Breast epithelium (tissue), 4 donors: ENCODE measurements around the gene GAS7. TPM values are rescaled to one million over a fixed set of nuclear protein-coding genes. Genes with fewer than 3 reads are reported as not detected.
A peak's percentile ranks its signal among the peaks of the same experiment; 100 is the strongest.

Experiments used
- DNase-seq, 2 donors: peaks; one replicate each; pipeline ENCODE4 v3.0.0-alpha.2; 2019; ENCODE audit warnings: low spot score in 2 of 2
- H3K27ac ChIP-seq, 2 donors: fragments of 200-600 bp; sonication (generic) in 1 of 2; one replicate each; pipeline ENCODE4 v1.5.1; 2016 to 2019; ENCODE audit warnings: mild to moderate bottlenecking in 1 of 2
- H3K27me3 ChIP-seq, 2 donors: fragments of 200-600 bp; sonication (generic) in 1 of 2; one replicate each; pipeline versions ENCODE4 v1.5.1 to v1.6.0; 2017 to 2019; ENCODE audit warnings: control low read depth in 1 of 2, mild to moderate bottlenecking in 1 of 2
- H3K36me3 ChIP-seq: fragments of 200-600 bp; one replicate; pipeline ENCODE4 v1.5.1; 2019
- H3K4me1 ChIP-seq, 2 donors: fragments of 200-600 bp; sonication (generic); one replicate each; pipeline ENCODE4 v1.5.1; 2016 to 2019; ENCODE audit warnings: control low read depth in 1 of 2
- H3K4me3 ChIP-seq, 3 donors: fragments of 200-600 bp; sonication (generic); 1 replicate in 2 of 3; 2 replicates in 1 of 3; pipeline ENCODE4 v1.5.1; 2016 to 2019; ENCODE audit warnings: mild to moderate bottlenecking in 3 of 3, moderate library complexity in 2 of 3
- H3K9me3 ChIP-seq, 2 donors: fragments of 200-600 bp; sonication (generic) in 1 of 2; one replicate each; pipeline ENCODE4 v1.5.1; 2016 to 2019; ENCODE audit warnings: control low read depth in 1 of 2
- CTCF ChIP-seq, 3 donors: fragments of 450-650 bp; IDR thresholded peaks; one replicate each; pipeline ENCODE4 v1.5.1; 2016 to 2017; ENCODE audit warnings: antibody characterized with exemption in 3 of 3, mild to moderate bottlenecking in 3 of 3, moderate library complexity in 3 of 3
- POLR2A ChIP-seq: fragments of 450-650 bp; IDR thresholded peaks from one replicate; pipeline ENCODE4 v1.6.1; 2016; ENCODE audit warnings: antibody characterized with exemption, mild to moderate bottlenecking, moderate library complexity
- POLR2AphosphoS5 ChIP-seq, 3 donors: sonication (generic); formaldehyde crosslinking; IDR thresholded peaks; one replicate each; pipeline ENCODE4 v1.6.1; 2017; ENCODE audit warnings: antibody characterized with exemption in 3 of 3
- intact Hi-C: fragments of 100-400 bp; cut with DNase I; formaldehyde crosslinking; loops from one replicate; pipeline ENCODE4 v1.15.1; 2023; ENCODE audit warnings: low total_unique reads
- total RNA-seq, 3 donors: library from RNA; depleted of rRNA; stranded (reverse); fragments of >200 nt; gene quantifications; one replicate each; pipeline ENCODE4 v1.1.0, GENCODE V29; 2016

Gene GAS7
- total RNA-seq, 3 donors from 2014 or later = 21.8 to 62.2 (median 33.4) TPM

GRCh38 chr17:10042589-10043244 lies 155.7 kb downstream of the GAS7 start:
- Histone ChIP-seq H3K9me3 (no peaks in the 10 kb centered on the region), H3K4me1 (no peaks in the 10 kb centered on the region), H3K36me3 (no peaks in the 10 kb centered on the region), H3K4me3 (no peak overlapping the region), H3K27ac (peak overlapping the region; percentile 11 to 75), H3K27me3 (no peaks in the 10 kb centered on the region)
- no peak for TF ChIP-seq POLR2A
- no peak for TF ChIP-seq POLR2AphosphoS5 (IDR thresholded peaks at IDR 0.05)
- TF ChIP-seq CTCF (IDR thresholded peaks at IDR 0.05) = no peak
- intact Hi-C loops = no loop called here
- DNase-seq = no peak

- intact Hi-C loops = no loop called here
- no peaks in the 10 kb centered on the region for H3K4me1 ChIP-seq
Observed at GRCh38 chr17:10041916-10042588, 156.4 kb downstream of the GAS7 start.

GRCh38 chr17:10041287-10041612 lies 157.2 kb downstream of the GAS7 start:
- H3K27ac ChIP-seq = peak overlapping the region in 1 of 2 donors; percentile 63
- H3K4me3 ChIP-seq = no peak overlapping the region
- DNase-seq = no peak
- no peak for TF ChIP-seq POLR2A
- TF ChIP-seq CTCF (IDR thresholded peaks at IDR 0.05) = no peak
- no peak for TF ChIP-seq POLR2AphosphoS5 (IDR thresholded peaks at IDR 0.05)
- no peaks in the 10 kb centered on the region for H3K9me3 ChIP-seq
- H3K4me1 ChIP-seq = no peaks in the 10 kb centered on the region
- intact Hi-C loops = no loop called here
- no peaks in the 10 kb centered on the region for H3K36me3 ChIP-seq
- no peaks in the 10 kb centered on the region for H3K27me3 ChIP-seq

More at GRCh38 chr17:10041916-10042588, 156.4 kb downstream of the GAS7 start:
- Histone ChIP-seq H3K4me3 (no peak overlapping the region), H3K27me3 (no peaks in the 10 kb centered on the region), H3K36me3 (no peaks in the 10 kb centered on the region), H3K27ac (peak overlapping the region; percentile 11 to 63), H3K9me3 (no peaks in the 10 kb centered on the region)
- TF ChIP-seq POLR2AphosphoS5 (IDR thresholded peaks at IDR 0.05) (no peak), POLR2A (no peak), CTCF (IDR thresholded peaks at IDR 0.05) (no peak)
- DNase-seq = no peak

- H3K36me3 ChIP-seq = no peaks in the 10 kb centered on the region
- no peaks in the 10 kb centered on the region for H3K9me3 ChIP-seq
- peak overlapping the region; percentile 69 to 92 for H3K27ac ChIP-seq
- H3K4me1 ChIP-seq = peaks cover 0 to 2% of the 10 kb centered on the region in 2 donors
- TF ChIP-seq CTCF (IDR thresholded peaks at IDR 0.05) (no peak), POLR2A (no peak), POLR2AphosphoS5 (IDR thresholded peaks at IDR 0.05) (peak in 1 of 3 donors; percentile 36)
- no peaks in the 10 kb centered on the region for H3K27me3 ChIP-seq
- intact Hi-C loops = no loop called here
- DNase-seq = no peak
- H3K4me3 ChIP-seq = peak overlapping the region; percentile 3 to 41 (median 40)
Observed at GRCh38 chr17:10036511-10037061, 161.8 kb downstream of the GAS7 start.

GRCh38 chr17:10035885-10036284 lies 162.5 kb downstream of the GAS7 start:
- H3K4me1 ChIP-seq = peaks cover 0 to 5% of the 10 kb centered on the region in 2 donors
- H3K27me3 ChIP-seq = no peaks in the 10 kb centered on the region
- no peak for TF ChIP-seq POLR2AphosphoS5 (IDR thresholded peaks at IDR 0.05)
- no peak for TF ChIP-seq CTCF (IDR thresholded peaks at IDR 0.05)
- TF ChIP-seq POLR2A = no peak
- peak overlapping the region; percentile 69 to 92 for H3K27ac ChIP-seq
- peak overlapping the region; percentile 3 to 43 (median 41) for H3K4me3 ChIP-seq
- H3K36me3 ChIP-seq = no peaks in the 10 kb centered on the region
- H3K9me3 ChIP-seq = no peaks in the 10 kb centered on the region
- intact Hi-C loops = no loop called here
- no peak for DNase-seq
